Ishikawa (cell line): ENCODE data around the gene MYOZ3.
A peak's percentile ranks its signal among the peaks of the same experiment; 100 is the strongest.

Experiments
- CEBPB ChIP-seq: IDR thresholded peaks from 2 replicates; pipeline ENCODE4 v1.6.1; 2012
- CREB1 ChIP-seq: IDR thresholded peaks from 2 replicates; pipeline ENCODE4 v1.6.1; 2012; ENCODE audit warnings: low read depth
- EGR1 ChIP-seq: IDR thresholded peaks from 2 replicates; pipeline ENCODE4 v1.6.1; 2012
- EP300 ChIP-seq: IDR thresholded peaks from 2 replicates; pipeline ENCODE4 v1.6.1; 2012; ENCODE audit warnings: borderline replicate concordance
- MAX ChIP-seq: IDR thresholded peaks from 2 replicates; pipeline ENCODE4 v1.6.1; 2012
- RAD21 ChIP-seq: IDR thresholded peaks from 2 replicates; pipeline ENCODE4 v1.6.1; 2012; ENCODE audit warnings: low read depth
- REST ChIP-seq: IDR thresholded peaks from 2 replicates; pipeline ENCODE4 v1.6.1; 2012; ENCODE audit warnings: low read depth, mild to moderate bottlenecking
- TAF1 ChIP-seq: IDR thresholded peaks from 2 replicates; pipeline ENCODE4 v1.6.1; 2012; ENCODE audit warnings: low read depth, mild to moderate bottlenecking
- YY1 ChIP-seq: IDR thresholded peaks from 2 replicates; pipeline ENCODE4 v1.6.1; 2012; ENCODE audit warnings: low read depth
- ZBTB7A ChIP-seq: IDR thresholded peaks from 2 replicates; pipeline ENCODE4 v1.6.1; 2012; ENCODE audit warnings: low read depth

GRCh38 chr5:150622157-150622556 lies 38.9 kb upstream of the MYOZ3 start:
- TF ChIP-seq MAX = no peak
- TF ChIP-seq ZBTB7A = no peak
- TF ChIP-seq CEBPB = no peak
- TF ChIP-seq CREB1 = no peak
- no peak for TF ChIP-seq EP300
- no peak for TF ChIP-seq REST
- TF ChIP-seq EGR1 = 0 out of 2 replicates have a peak, but pooled peaks have one; percentile 39
- no peak for TF ChIP-seq TAF1
- TF ChIP-seq YY1 = no peak
- TF ChIP-seq RAD21 = no peak
